ENCODE results near the gene KYNU.

DNA sequence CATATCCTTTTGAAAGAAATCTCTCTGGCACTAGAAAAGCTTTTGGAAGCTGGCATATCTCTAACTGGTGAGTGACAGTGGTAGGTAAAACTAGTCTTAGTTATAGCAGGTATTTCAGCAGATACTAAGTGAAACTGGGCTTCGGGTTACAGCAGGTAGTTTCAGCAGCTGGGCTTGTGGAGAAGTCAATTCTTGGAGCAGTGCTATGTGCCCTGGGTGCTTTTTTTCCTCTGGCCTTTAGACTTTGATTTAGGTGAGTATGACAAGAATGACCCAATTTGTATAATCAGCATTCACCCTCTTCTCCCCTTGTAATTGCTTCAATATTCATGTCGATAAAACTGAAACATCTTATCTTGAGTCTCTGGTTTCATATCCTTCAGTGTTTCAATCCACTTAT, 123.1 kb downstream of the KYNU start:
- TF ChIP-seq, protein P1, sequence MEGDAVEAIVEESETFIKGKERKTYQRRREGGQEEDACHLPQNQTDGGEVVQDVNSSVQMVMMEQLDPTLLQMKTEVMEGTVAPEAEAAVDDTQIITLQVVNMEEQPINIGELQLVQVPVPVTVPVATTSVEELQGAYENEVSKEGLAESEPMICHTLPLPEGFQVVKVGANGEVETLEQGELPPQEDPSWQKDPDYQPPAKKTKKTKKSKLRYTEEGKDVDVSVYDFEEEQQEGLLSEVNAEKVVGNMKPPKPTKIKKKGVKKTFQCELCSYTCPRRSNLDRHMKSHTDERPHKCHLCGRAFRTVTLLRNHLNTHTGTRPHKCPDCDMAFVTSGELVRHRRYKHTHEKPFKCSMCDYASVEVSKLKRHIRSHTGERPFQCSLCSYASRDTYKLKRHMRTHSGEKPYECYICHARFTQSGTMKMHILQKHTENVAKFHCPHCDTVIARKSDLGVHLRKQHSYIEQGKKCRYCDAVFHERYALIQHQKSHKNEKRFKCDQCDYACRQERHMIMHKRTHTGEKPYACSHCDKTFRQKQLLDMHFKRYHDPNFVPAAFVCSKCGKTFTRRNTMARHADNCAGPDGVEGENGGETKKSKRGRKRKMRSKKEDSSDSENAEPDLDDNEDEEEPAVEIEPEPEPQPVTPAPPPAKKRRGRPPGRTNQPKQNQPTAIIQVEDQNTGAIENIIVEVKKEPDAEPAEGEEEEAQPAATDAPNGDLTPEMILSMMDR (IDR thresholded peaks at IDR 0.05; ENCODE audit: low read depth, low read length, poor library complexity, severe bottlenecking): no peak
- no peak for TF ChIP-seq EZH2phosphoT487 (IDR thresholded peaks at IDR 0.05; ENCODE audit: borderline replicate concordance, low read length)
